GM12892 (cell line): ENCODE results near the gene TPSAB1.

Experiments used
- POLR2A ChIP-seq: IDR thresholded peaks from 2 replicates; pipeline ENCODE4 v1.6.1; 2011; ENCODE audit warnings: low read depth, low read length, control low read depth
- POLR2AphosphoS5 ChIP-seq: IDR thresholded peaks from 2 replicates; pipeline ENCODE4 v1.6.1; 2011; ENCODE audit warnings: low read depth, low read length, control low read depth

DNA sequence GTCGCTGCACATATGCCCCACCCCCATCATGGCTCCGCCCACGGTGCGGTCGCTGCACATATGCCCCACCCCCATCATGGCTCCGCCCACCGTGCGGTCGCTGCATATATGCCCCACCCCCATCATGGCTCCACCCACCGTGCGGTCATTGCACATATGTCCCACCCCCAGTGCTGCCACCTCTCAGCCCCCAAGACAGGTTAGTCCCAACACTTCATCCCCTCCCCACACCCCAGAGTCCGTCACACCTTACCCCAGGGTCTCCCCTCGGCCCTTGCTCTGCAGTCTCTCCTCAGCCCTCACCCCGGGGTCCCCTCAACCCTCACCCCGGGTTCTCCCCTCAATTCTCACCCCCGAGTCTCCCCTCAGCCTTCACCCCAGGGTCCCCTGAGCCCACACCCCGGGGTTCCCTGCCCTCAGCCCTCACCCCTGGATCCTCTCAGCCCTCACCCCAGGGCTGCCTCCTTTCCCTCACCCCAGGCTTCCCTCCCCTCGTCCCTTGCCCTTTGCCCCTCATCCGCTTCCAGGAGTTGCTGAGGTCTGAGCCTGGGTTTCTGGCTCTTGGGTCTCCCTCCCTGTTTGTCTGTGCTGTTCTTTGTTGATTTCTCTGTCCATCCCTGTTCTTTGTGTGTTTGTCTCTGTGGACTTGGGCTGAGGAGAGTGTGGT lies 41.0 kb upstream of the TPSAB1 start:
- TF ChIP-seq POLR2AphosphoS5 = no peak
- TF ChIP-seq POLR2A = no peak
